SK-N-SH (cell line): Measurements from ENCODE around the gene GPER1.

Source experiments
- CTCF ChIP-seq: fragments of 200-600 bp; sonication (generic); IDR thresholded peaks from 2 replicates; pipeline ENCODE4 v1.6.1; 2017; ENCODE audit warnings: antibody characterized with exemption, mild to moderate bottlenecking, moderate library complexity
- POLR2AphosphoS5 ChIP-seq: IDR thresholded peaks from 2 replicates; pipeline ENCODE4 v1.6.1; 2012; ENCODE audit warnings: low read depth, low read length
- RFX5 ChIP-seq: IDR thresholded peaks from 2 replicates; pipeline ENCODE4 v1.6.1; 2012; ENCODE audit warnings: mild to moderate bottlenecking, improper control_type of control experiment, low read length
- SMC3 ChIP-seq: IDR thresholded peaks from 2 replicates; pipeline ENCODE4 v1.6.1; 2012; ENCODE audit warnings: low read depth, low read length, improper control_type of control experiment

DNA sequence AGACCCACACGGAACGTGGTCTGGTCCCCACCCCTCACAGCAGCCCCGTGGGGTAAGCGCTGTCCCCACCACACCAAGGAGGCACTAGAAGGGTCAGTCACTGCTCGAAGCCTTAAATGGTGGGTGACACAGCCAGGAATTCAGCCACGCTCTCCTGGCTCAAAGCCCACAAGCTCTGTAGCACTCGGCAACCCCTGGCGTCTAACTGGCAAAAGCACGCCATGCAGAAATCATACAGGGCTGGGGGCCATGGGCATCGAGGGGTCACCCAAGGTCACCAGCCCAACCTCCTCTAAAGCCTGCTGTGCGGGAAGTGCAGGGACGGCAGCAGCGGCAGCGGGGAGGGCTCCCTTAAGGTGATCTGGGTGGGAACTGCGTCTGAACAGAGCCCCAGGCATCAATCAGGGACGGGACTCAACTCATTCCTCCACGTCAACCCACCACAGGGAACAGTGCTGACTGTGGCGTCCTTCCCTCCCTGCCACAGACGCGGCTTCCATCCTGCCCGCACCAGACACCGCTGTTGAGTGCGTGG lies 7.8 kb downstream of the GPER1 start:
- no peak for TF ChIP-seq CTCF
- no peak for TF ChIP-seq SMC3
- TF ChIP-seq RFX5: no peak
- TF ChIP-seq POLR2AphosphoS5: no peak
